Measurements from ENCODE around the gene PAXIP1.

PAXIP1 gene

GRCh38 chr7:154911411-154911810, 91.5 kb downstream of the PAXIP1 start:
- no peak overlapping the region for H3K27ac ChIP-seq (ENCODE audit: low read depth, low read length)
- H3K9me3 ChIP-seq (ENCODE audit: control insufficient read depth, insufficient read depth, low read length), result peaks cover 9% of the 10 kb centered on the region
- no peaks in the 10 kb centered on the region for H3K36me3 ChIP-seq (ENCODE audit: control insufficient read depth, insufficient read depth, low read length)
- H3K4me1 ChIP-seq (ENCODE audit: control insufficient read depth, insufficient read depth, low read length), result 0 out of 2 replicates have a peak, but pooled peaks cover 6% of the 10 kb centered on the region
- no peak overlapping the region for H3K4me3 ChIP-seq (ENCODE audit: low read depth, low read length)
- no peak overlapping the region for H3K9ac ChIP-seq (ENCODE audit: low read depth, low read length)
- H3K27me3 ChIP-seq (ENCODE audit: control insufficient read depth, insufficient read depth, low read length), result peaks cover 13% of the 10 kb centered on the region

- no peak overlapping the region for H3K4me3 ChIP-seq (ENCODE audit: low read depth, low read length)
- H3K9ac ChIP-seq (ENCODE audit: low read depth, low read length), result no peak overlapping the region
- no peak overlapping the region for H3K27ac ChIP-seq (ENCODE audit: low read depth, low read length)
- H3K9me3 ChIP-seq (ENCODE audit: control insufficient read depth, insufficient read depth, low read length), result peaks cover 9% of the 10 kb centered on the region
- peaks cover 13% of the 10 kb centered on the region for H3K27me3 ChIP-seq (ENCODE audit: control insufficient read depth, insufficient read depth, low read length)
- 0 out of 2 replicates have a peak, but pooled peaks cover 6% of the 10 kb centered on the region for H3K4me1 ChIP-seq (ENCODE audit: control insufficient read depth, insufficient read depth, low read length)
- H3K36me3 ChIP-seq (ENCODE audit: control insufficient read depth, insufficient read depth, low read length), result no peaks in the 10 kb centered on the region
Measured at GRCh38 chr7:154910977-154911376, 91.9 kb downstream of the PAXIP1 start.

GRCh38 chr7:154910125-154910524, 92.8 kb downstream of the PAXIP1 start:
- H3K9me3 ChIP-seq (ENCODE audit: control insufficient read depth, insufficient read depth, low read length), result peaks cover 12% of the 10 kb centered on the region
- peaks cover 13% of the 10 kb centered on the region for H3K27me3 ChIP-seq (ENCODE audit: control insufficient read depth, insufficient read depth, low read length)
- no peak overlapping the region for H3K4me3 ChIP-seq (ENCODE audit: low read depth, low read length)
- H3K9ac ChIP-seq (ENCODE audit: low read depth, low read length), result no peak overlapping the region
- no peaks in the 10 kb centered on the region for H3K36me3 ChIP-seq (ENCODE audit: control insufficient read depth, insufficient read depth, low read length)
- H3K4me1 ChIP-seq (ENCODE audit: control insufficient read depth, insufficient read depth, low read length), result 0 out of 2 replicates have a peak, but pooled peaks cover 6% of the 10 kb centered on the region
- no peak overlapping the region for H3K27ac ChIP-seq (ENCODE audit: low read depth, low read length)

GRCh38 chr7:154909241-154910105, 93.5 kb downstream of the PAXIP1 start:
- H3K36me3 ChIP-seq (ENCODE audit: control insufficient read depth, insufficient read depth, low read length), result no peaks in the 10 kb centered on the region
- H3K4me3 ChIP-seq (ENCODE audit: low read depth, low read length), result no peak overlapping the region
- peaks cover 7% of the 10 kb centered on the region for H3K27me3 ChIP-seq (ENCODE audit: control insufficient read depth, insufficient read depth, low read length)
- H3K9me3 ChIP-seq (ENCODE audit: control insufficient read depth, insufficient read depth, low read length), result peaks cover 12% of the 10 kb centered on the region
- H3K4me1 ChIP-seq (ENCODE audit: control insufficient read depth, insufficient read depth, low read length), result 0 out of 2 replicates have a peak, but pooled peaks cover 6% of the 10 kb centered on the region
- no peak overlapping the region for H3K27ac ChIP-seq (ENCODE audit: low read depth, low read length)
- H3K9ac ChIP-seq (ENCODE audit: low read depth, low read length), result no peak overlapping the region

- Histone ChIP-seq H3K9ac (ENCODE audit: low read depth, low read length) (no peak overlapping the region), H3K36me3 (ENCODE audit: control insufficient read depth, insufficient read depth, low read length) (no peaks in the 10 kb centered on the region), H3K27ac (ENCODE audit: low read depth, low read length) (no peak overlapping the region), H3K9me3 (ENCODE audit: control insufficient read depth, insufficient read depth, low read length) (peaks cover 12% of the 10 kb centered on the region), H3K4me1 (ENCODE audit: control insufficient read depth, insufficient read depth, low read length) (no peaks in the 10 kb centered on the region), H3K27me3 (ENCODE audit: control insufficient read depth, insufficient read depth, low read length) (no peaks in the 10 kb centered on the region), H3K4me3 (ENCODE audit: low read depth, low read length) (no peak overlapping the region)
Measured at GRCh38 chr7:154907651-154908620, 95.0 kb downstream of the PAXIP1 start.

- no peaks in the 10 kb centered on the region for H3K36me3 ChIP-seq (ENCODE audit: control insufficient read depth, insufficient read depth, low read length)
- H3K9me3 ChIP-seq (ENCODE audit: control insufficient read depth, insufficient read depth, low read length), result peaks cover 12% of the 10 kb centered on the region
- H3K4me3 ChIP-seq (ENCODE audit: low read depth, low read length), result no peak overlapping the region
- no peak overlapping the region for H3K9ac ChIP-seq (ENCODE audit: low read depth, low read length)
- no peaks in the 10 kb centered on the region for H3K27me3 ChIP-seq (ENCODE audit: control insufficient read depth, insufficient read depth, low read length)
- H3K27ac ChIP-seq (ENCODE audit: low read depth, low read length), result no peak overlapping the region
- no peaks in the 10 kb centered on the region for H3K4me1 ChIP-seq (ENCODE audit: control insufficient read depth, insufficient read depth, low read length)
Measured at GRCh38 chr7:154906736-154907355, 96.1 kb downstream of the PAXIP1 start.

- Histone ChIP-seq H3K27ac (ENCODE audit: low read depth, low read length) (no peak overlapping the region), H3K9me3 (ENCODE audit: control insufficient read depth, insufficient read depth, low read length) (peaks cover 12% of the 10 kb centered on the region), H3K27me3 (ENCODE audit: control insufficient read depth, insufficient read depth, low read length) (no peaks in the 10 kb centered on the region), H3K36me3 (ENCODE audit: control insufficient read depth, insufficient read depth, low read length) (no peaks in the 10 kb centered on the region), H3K9ac (ENCODE audit: low read depth, low read length) (no peak overlapping the region), H3K4me3 (ENCODE audit: low read depth, low read length) (no peak overlapping the region), H3K4me1 (ENCODE audit: control insufficient read depth, insufficient read depth, low read length) (no peaks in the 10 kb centered on the region)
Measured at GRCh38 chr7:154906201-154906600, 96.7 kb downstream of the PAXIP1 start.

- no peaks in the 10 kb centered on the region for H3K4me1 ChIP-seq (ENCODE audit: control insufficient read depth, insufficient read depth, low read length)
- no peak overlapping the region for H3K4me3 ChIP-seq (ENCODE audit: low read depth, low read length)
- H3K9ac ChIP-seq (ENCODE audit: low read depth, low read length), result no peak overlapping the region
- no peaks in the 10 kb centered on the region for H3K36me3 ChIP-seq (ENCODE audit: control insufficient read depth, insufficient read depth, low read length)
- H3K9me3 ChIP-seq (ENCODE audit: control insufficient read depth, insufficient read depth, low read length), result peaks cover 12% of the 10 kb centered on the region
- H3K27ac ChIP-seq (ENCODE audit: low read depth, low read length), result no peak overlapping the region
- H3K27me3 ChIP-seq (ENCODE audit: control insufficient read depth, insufficient read depth, low read length), result no peaks in the 10 kb centered on the region
Measured at GRCh38 chr7:154905615-154906014, 97.3 kb downstream of the PAXIP1 start.

- Histone ChIP-seq H3K9me3 (ENCODE audit: control insufficient read depth, insufficient read depth, low read length) (peaks cover 12% of the 10 kb centered on the region), H3K9ac (ENCODE audit: low read depth, low read length) (no peak overlapping the region), H3K27ac (ENCODE audit: low read depth, low read length) (no peak overlapping the region), H3K27me3 (ENCODE audit: control insufficient read depth, insufficient read depth, low read length) (no peaks in the 10 kb centered on the region), H3K36me3 (ENCODE audit: control insufficient read depth, insufficient read depth, low read length) (no peaks in the 10 kb centered on the region), H3K4me3 (ENCODE audit: low read depth, low read length) (no peak overlapping the region), H3K4me1 (ENCODE audit: control insufficient read depth, insufficient read depth, low read length) (no peaks in the 10 kb centered on the region)
Measured at GRCh38 chr7:154905146-154905545, 97.8 kb downstream of the PAXIP1 start.

- H3K27me3 ChIP-seq (ENCODE audit: control insufficient read depth, insufficient read depth, low read length), result no peaks in the 10 kb centered on the region
- no peak overlapping the region for H3K9ac ChIP-seq (ENCODE audit: low read depth, low read length)
- no peaks in the 10 kb centered on the region for H3K36me3 ChIP-seq (ENCODE audit: control insufficient read depth, insufficient read depth, low read length)
- no peak overlapping the region for H3K27ac ChIP-seq (ENCODE audit: low read depth, low read length)
- H3K4me1 ChIP-seq (ENCODE audit: control insufficient read depth, insufficient read depth, low read length), result no peaks in the 10 kb centered on the region
- H3K4me3 ChIP-seq (ENCODE audit: low read depth, low read length), result no peak overlapping the region
- H3K9me3 ChIP-seq (ENCODE audit: control insufficient read depth, insufficient read depth, low read length), result peaks cover 2% of the 10 kb centered on the region; the same call in 1 of the 2 replicates
Measured at GRCh38 chr7:154903083-154903731, 99.7 kb downstream of the PAXIP1 start.

All from HUES48 (cell line).